MM.1S (cell line): ENCODE measurements around the gene SLC32A1.

ENCODE experiments used
- EZH2 ChIP-seq: fragments of 300-600 bp; sonication (generic); optimal IDR thresholded peaks from 2 replicates; pipeline ENCODE3; 2017; ENCODE audit warnings: low read depth, mild to moderate bottlenecking, antibody characterized with exemption, low read length, mixed read lengths
- TF ChIP-seq, protein P1 (sequence below): fragments of 300-600 bp; sonication (generic); IDR thresholded peaks from 2 replicates; pipeline ENCODE4 v1.5.1; 2016; ENCODE audit warnings: antibody characterized with exemption, low read length, mixed read lengths

- TF ChIP-seq, protein P1, sequence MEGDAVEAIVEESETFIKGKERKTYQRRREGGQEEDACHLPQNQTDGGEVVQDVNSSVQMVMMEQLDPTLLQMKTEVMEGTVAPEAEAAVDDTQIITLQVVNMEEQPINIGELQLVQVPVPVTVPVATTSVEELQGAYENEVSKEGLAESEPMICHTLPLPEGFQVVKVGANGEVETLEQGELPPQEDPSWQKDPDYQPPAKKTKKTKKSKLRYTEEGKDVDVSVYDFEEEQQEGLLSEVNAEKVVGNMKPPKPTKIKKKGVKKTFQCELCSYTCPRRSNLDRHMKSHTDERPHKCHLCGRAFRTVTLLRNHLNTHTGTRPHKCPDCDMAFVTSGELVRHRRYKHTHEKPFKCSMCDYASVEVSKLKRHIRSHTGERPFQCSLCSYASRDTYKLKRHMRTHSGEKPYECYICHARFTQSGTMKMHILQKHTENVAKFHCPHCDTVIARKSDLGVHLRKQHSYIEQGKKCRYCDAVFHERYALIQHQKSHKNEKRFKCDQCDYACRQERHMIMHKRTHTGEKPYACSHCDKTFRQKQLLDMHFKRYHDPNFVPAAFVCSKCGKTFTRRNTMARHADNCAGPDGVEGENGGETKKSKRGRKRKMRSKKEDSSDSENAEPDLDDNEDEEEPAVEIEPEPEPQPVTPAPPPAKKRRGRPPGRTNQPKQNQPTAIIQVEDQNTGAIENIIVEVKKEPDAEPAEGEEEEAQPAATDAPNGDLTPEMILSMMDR = no peak
- TF ChIP-seq EZH2 = no peak
These were observed 13.6 kb downstream of the SLC32A1 start for GRCh38 chr20:38737887-38738286.
